Liver (tissue), 9 donors: ENCODE results near the gene ITGB1BP1. TPM values are rescaled to one million over a fixed set of nuclear protein-coding genes. Genes with fewer than 3 reads are reported as not detected.

Experiments used
- DNase-seq: peaks from one replicate; pipeline ENCODE4 v3.0.0-alpha.2; 2017; ENCODE audit warnings: low spot score
- H3K27ac ChIP-seq, 2 donors: one replicate each; pipeline ENCODE4 v1.7.0; 2013; ENCODE audit warnings: inconsistent platforms in 2 of 2, low read length in 2 of 2, control low read depth in 1 of 2, low read depth in 1 of 2, mild to moderate bottlenecking in 1 of 2
- H3K27me3 ChIP-seq, 4 donors: one replicate each; pipeline versions ENCODE4 v1.6.1 to v1.7.0; 2013; ENCODE audit warnings: low read length in 3 of 4, inconsistent platforms in 1 of 4, mild to moderate bottlenecking in 1 of 4, moderate library complexity in 1 of 4; ENCODE audit not compliant: control insufficient read depth in 4 of 4, insufficient read depth in 4 of 4
- H3K36me3 ChIP-seq, 4 donors: one replicate each; pipeline versions ENCODE4 v1.6.1 to v1.7.0; 2013; ENCODE audit warnings: low read length in 3 of 4, mild to moderate bottlenecking in 3 of 4, low read depth in 1 of 4, moderate library complexity in 1 of 4; ENCODE audit not compliant: control insufficient read depth in 4 of 4, insufficient read depth in 3 of 4
- H3K4me1 ChIP-seq, 4 donors: one replicate each; pipeline versions ENCODE4 v1.6.1 to v1.7.0; 2013; ENCODE audit warnings: low read length in 3 of 4, mild to moderate bottlenecking in 3 of 4, moderate library complexity in 1 of 4; ENCODE audit not compliant: control insufficient read depth in 4 of 4, insufficient read depth in 4 of 4
- H3K4me3 ChIP-seq, 3 donors: one replicate each; pipeline versions ENCODE4 v1.6.1 to v1.7.0; 2013; ENCODE audit warnings: low read length in 3 of 3, control low read depth in 1 of 3, low read depth in 1 of 3, mild to moderate bottlenecking in 1 of 3
- H3K9ac ChIP-seq, 2 donors: one replicate each; pipeline ENCODE4 v1.7.0; 2013; ENCODE audit warnings: low read length in 2 of 2, mild to moderate bottlenecking in 2 of 2, moderate library complexity in 2 of 2, control low read depth in 1 of 2, low read depth in 1 of 2
- H3K9me3 ChIP-seq, 4 donors: one replicate each; pipeline versions ENCODE4 v1.6.1 to v1.7.0; 2013; ENCODE audit warnings: low read length in 3 of 4; ENCODE audit not compliant: control insufficient read depth in 4 of 4
- ATF3 ChIP-seq: IDR thresholded peaks from 2 replicates; pipeline ENCODE4 v1.6.1; 2016; ENCODE audit warnings: antibody characterized with exemption
- CTCF ChIP-seq: fragments of 150-350 bp; IDR thresholded peaks from 2 replicates; pipeline ENCODE4 v1.5.1; 2017; ENCODE audit warnings: improper control_type of control experiment, low read depth, low read length; ENCODE audit not compliant: missing input control
- FOXA1 ChIP-seq: IDR thresholded peaks from 2 replicates; pipeline ENCODE4 v1.6.1; 2016; ENCODE audit warnings: antibody characterized with exemption
- FOXA2 ChIP-seq: IDR thresholded peaks from 2 replicates; pipeline ENCODE4 v1.6.1; 2016; ENCODE audit warnings: antibody characterized with exemption
- HNF4A ChIP-seq, 2 donors: conservative IDR thresholded peaks; 2 replicates each; pipeline ENCODE4 v1.6.1; 2016; ENCODE audit warnings: antibody characterized with exemption in 2 of 2, mild to moderate bottlenecking in 2 of 2
- JUND ChIP-seq, 2 donors: IDR thresholded peaks; 2 replicates each; pipeline ENCODE4 v1.6.1; 2016; ENCODE audit warnings: antibody characterized with exemption in 2 of 2
- MAX ChIP-seq: IDR thresholded peaks from 2 replicates; pipeline ENCODE4 v1.6.1; 2016; ENCODE audit warnings: antibody characterized with exemption
- NR2F2 ChIP-seq: IDR thresholded peaks from 2 replicates; pipeline ENCODE4 v1.6.1; 2016; ENCODE audit warnings: antibody characterized with exemption
- RAD21 ChIP-seq, 2 donors: IDR thresholded peaks; 2 replicates each; pipeline ENCODE4 v1.6.1; 2016; ENCODE audit warnings: antibody characterized with exemption in 2 of 2, mild to moderate bottlenecking in 2 of 2
- REST ChIP-seq: IDR thresholded peaks from 2 replicates; pipeline ENCODE4 v1.6.1; 2016; ENCODE audit warnings: antibody characterized with exemption, mild to moderate bottlenecking
- SP1 ChIP-seq: IDR thresholded peaks from 2 replicates; pipeline ENCODE4 v1.6.1; 2018; ENCODE audit warnings: antibody characterized with exemption, mild to moderate bottlenecking
- TAF1 ChIP-seq: conservative IDR thresholded peaks from 2 replicates; pipeline ENCODE4 v1.6.1; 2016; ENCODE audit warnings: antibody characterized with exemption, mild to moderate bottlenecking
- YY1 ChIP-seq: IDR thresholded peaks from 2 replicates; pipeline ENCODE4 v1.6.1; 2016; ENCODE audit warnings: antibody characterized with exemption, mild to moderate bottlenecking
- ZBTB33 ChIP-seq: IDR thresholded peaks from 2 replicates; pipeline ENCODE4 v1.6.1; 2016; ENCODE audit warnings: antibody characterized with exemption
- WGBS: extraction: QIAGEN DNeasy Blood & Tissue Kit; methylation state at CpG from one replicate; pipeline ENCODE4 v1.1.7; 2013; 5-methylcytosine and 5-hydroxymethylcytosine counted together
- polyA plus RNA-seq, 2 donors: library from polyadenylated mRNA; stranded (reverse) in 1 of 2; unstranded in 1 of 2; fragments of 200-250 nt in 1 of 2; fragments of >200 nt in 1 of 2; fragmentation: Nextera tagmentation in 1 of 2; extraction: Ambion mirVana in 1 of 2; gene quantifications; one replicate each; pipeline versions ENCODE4 v1.2.1 to v1.2.3, GENCODE V29; 2013 to 2015
- total RNA-seq, 2 donors: library from RNA; depleted of rRNA; stranded (reverse); fragments of >200 nt; gene quantifications; one replicate each; pipeline ENCODE4 v1.2.3, GENCODE V29; 2014
- donor health status: healthy.
- donor health status: healthy.
- donor health status: healthy.
- donor health status: healthy.
- donor health status: healthy.

Gene ITGB1BP1
- total and polyA plus RNA-seq, 4 donors: 6.6 to 30.9 (median 13.7) TPM

GRCh38 chr2:9365498-9366019, 57.8 kb downstream of the ITGB1BP1 start:
- no peak for TF ChIP-seq FOXA2
- no peak for TF ChIP-seq RAD21 (IDR thresholded peaks at IDR 0.05)
- TF ChIP-seq YY1: no peak
- no peak for TF ChIP-seq HNF4A (conservative IDR thresholded peaks at IDR 0.05)
- WGBS: 92% methylated on average over 8 of the region's 8 CpGs
- DNase-seq: no peak
- Histone ChIP-seq H3K4me1 (no peaks in the 10 kb centered on the region), H3K27me3 (no peaks in the 10 kb centered on the region), H3K9me3 (no peaks in the 10 kb centered on the region), H3K36me3 (no peaks in the 10 kb centered on the region), H3K4me3 (no peak overlapping the region), H3K27ac (no peak overlapping the region), H3K9ac (no peak overlapping the region)

GRCh38 chr2:9364791-9365497, 58.4 kb downstream of the ITGB1BP1 start:
- TF ChIP-seq REST (no peak), JUND (IDR thresholded peaks at IDR 0.05) (no peak), CTCF (no peak), NR2F2 (no peak), YY1 (no peak), ZBTB33 (no peak), RAD21 (IDR thresholded peaks at IDR 0.05) (no peak), FOXA1 (no peak), HNF4A (conservative IDR thresholded peaks at IDR 0.05) (no peak), ATF3 (no peak), MAX (no peak), SP1 (no peak), TAF1 (no peak)
- Histone ChIP-seq H3K36me3 (peaks cover 0 to 2% (median 0%) of the 10 kb centered on the region in 4 donors), H3K27ac (no peak overlapping the region), H3K4me3 (no peak overlapping the region), H3K4me1 (no peaks in the 10 kb centered on the region), H3K27me3 (no peaks in the 10 kb centered on the region), H3K9me3 (no peaks in the 10 kb centered on the region), H3K9ac (no peak overlapping the region)
- DNase-seq: no peak
- 76% methylated on average over 4 of the region's 4 CpGs for WGBS
